ENCODE data around the gene PSMB7. TPM values are rescaled to one million over a fixed set of nuclear protein-coding genes. Genes with fewer than 3 reads are reported as not detected.

PSMB7 gene
- total RNA-seq, 1 donor from 2014 or later = 120 TPM

GRCh38 chr9:124351672-124352468 is 63.4 kb downstream of the PSMB7 start:
- Mint-ChIP-seq H3K4me3 (no peak overlapping the region), H3K27me3 (no peaks in the 10 kb centered on the region), H3K9me3 (no peaks in the 10 kb centered on the region), H3K4me1 (no peaks in the 10 kb centered on the region), H3K27ac (no peak overlapping the region), H3K36me3 (ENCODE audit: low read depth) (peaks cover 98% of the 10 kb centered on the region)
- DNase-seq (no peak), ATAC-seq (ENCODE audit: low read depth) (no peak)
- intact Hi-C loops (cut with micrococcal nuclease) = no loop called here
- CTCF ChIA-PET = no interaction called here
- TF ChIP-seq, protein P1, sequence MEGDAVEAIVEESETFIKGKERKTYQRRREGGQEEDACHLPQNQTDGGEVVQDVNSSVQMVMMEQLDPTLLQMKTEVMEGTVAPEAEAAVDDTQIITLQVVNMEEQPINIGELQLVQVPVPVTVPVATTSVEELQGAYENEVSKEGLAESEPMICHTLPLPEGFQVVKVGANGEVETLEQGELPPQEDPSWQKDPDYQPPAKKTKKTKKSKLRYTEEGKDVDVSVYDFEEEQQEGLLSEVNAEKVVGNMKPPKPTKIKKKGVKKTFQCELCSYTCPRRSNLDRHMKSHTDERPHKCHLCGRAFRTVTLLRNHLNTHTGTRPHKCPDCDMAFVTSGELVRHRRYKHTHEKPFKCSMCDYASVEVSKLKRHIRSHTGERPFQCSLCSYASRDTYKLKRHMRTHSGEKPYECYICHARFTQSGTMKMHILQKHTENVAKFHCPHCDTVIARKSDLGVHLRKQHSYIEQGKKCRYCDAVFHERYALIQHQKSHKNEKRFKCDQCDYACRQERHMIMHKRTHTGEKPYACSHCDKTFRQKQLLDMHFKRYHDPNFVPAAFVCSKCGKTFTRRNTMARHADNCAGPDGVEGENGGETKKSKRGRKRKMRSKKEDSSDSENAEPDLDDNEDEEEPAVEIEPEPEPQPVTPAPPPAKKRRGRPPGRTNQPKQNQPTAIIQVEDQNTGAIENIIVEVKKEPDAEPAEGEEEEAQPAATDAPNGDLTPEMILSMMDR (IDR thresholded peaks at IDR 0.05) = no peak
- POLR2A ChIA-PET = no interaction called here

GRCh38 chr9:124350494-124351263 is 64.6 kb downstream of the PSMB7 start:
- TF ChIP-seq, protein P1 (IDR thresholded peaks at IDR 0.05) = no peak
- no peak overlapping the region for H3K4me3 Mint-ChIP-seq

DNA sequence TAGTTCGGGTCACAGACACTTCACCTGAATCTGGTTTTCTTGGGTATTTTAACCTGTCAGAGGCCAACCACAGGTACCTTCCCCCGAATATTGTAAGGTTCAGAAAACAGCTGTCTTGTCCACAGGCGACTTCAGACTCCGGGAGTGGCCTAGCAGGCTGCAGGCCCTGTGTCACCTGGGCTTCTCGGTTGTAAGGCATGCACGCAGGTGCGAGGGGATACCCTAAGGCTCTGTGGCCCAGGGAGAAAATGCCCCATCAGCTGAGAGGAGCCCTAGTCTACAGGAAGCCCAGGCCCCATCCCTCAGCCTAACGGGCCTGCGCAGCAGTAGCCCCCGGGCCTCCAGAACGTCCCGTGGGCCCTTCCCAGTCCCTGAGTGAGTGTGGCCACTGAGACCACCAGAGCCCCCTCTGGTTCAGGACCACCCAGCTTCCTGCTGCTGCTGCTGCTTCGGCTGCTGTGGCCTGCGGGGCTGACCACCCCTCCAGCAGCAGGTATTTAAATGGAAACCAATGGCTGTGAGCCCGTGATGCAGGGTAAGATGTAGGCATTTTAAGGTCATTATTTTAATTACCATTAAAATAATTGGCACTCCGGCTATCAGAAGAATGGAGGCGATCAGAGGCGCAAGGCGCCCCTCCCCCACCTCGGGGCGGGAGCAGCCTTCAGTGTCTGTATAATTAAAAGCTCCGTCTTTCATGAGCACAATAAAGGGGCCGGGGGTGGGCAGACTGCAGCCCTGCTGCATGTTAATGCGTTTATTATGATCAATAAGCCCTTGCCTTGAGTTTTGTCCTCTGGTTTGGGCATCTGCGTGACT is 65.4 kb downstream of the PSMB7 start:
- Mint-ChIP-seq H3K27ac (no peak overlapping the region), H3K36me3 (ENCODE audit: low read depth) (peaks cover 92% of the 10 kb centered on the region), H3K4me1 (no peaks in the 10 kb centered on the region), H3K9me3 (no peaks in the 10 kb centered on the region), H3K27me3 (no peaks in the 10 kb centered on the region), H3K4me3 (no peak overlapping the region)
- peak; percentile 6 for DNase-seq
- no peak for ATAC-seq (ENCODE audit: low read depth)
- TF ChIP-seq, protein P1 (IDR thresholded peaks at IDR 0.05) = no peak
- intact Hi-C loops (cut with micrococcal nuclease) = no loop called here
- POLR2A ChIA-PET = interaction anchor here (0.8 to 1.3 kb wide), 2 partner anchors 133 to 283 kb away, joined by 7 to 13 read pairs; no protein-coding TSS in a partner anchor
- CTCF ChIA-PET = no interaction called here

More at GRCh38 chr9:124350494-124351263, 64.6 kb downstream of the PSMB7 start:
- intact Hi-C loops (cut with micrococcal nuclease) = no loop called here
- ChIA-PET POLR2A (no interaction called here), CTCF (no interaction called here)
- Mint-ChIP-seq H3K9me3 (no peaks in the 10 kb centered on the region), H3K27ac (no peak overlapping the region), H3K4me1 (no peaks in the 10 kb centered on the region), H3K27me3 (no peaks in the 10 kb centered on the region), H3K36me3 (ENCODE audit: low read depth) (peaks cover 92% of the 10 kb centered on the region)
- DNase-seq (peak; percentile 11), ATAC-seq (ENCODE audit: low read depth) (no peak)

DNA sequence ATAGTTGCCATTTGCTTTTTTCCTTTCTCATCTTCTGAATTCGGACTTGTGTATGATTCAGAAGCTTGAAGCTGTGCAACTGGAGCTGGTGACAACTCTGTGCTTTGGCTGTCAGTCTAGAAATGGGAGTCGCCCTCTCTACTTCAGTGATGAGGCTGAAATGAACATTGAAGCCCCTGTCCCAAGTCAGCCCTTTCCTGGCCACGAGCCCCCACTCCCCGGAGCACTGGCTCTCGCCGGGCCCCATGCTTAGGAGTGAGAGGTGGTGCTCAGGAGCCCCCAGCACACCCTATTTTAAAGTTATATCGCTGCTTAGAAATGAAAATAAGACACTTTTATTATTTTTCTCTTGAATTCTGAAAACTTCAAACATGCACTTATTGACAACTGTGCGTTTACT is 66.0 kb downstream of the PSMB7 start:
- no peaks in the 10 kb centered on the region for H3K9me3 Mint-ChIP-seq
- H3K4me1 Mint-ChIP-seq = no peaks in the 10 kb centered on the region
- no peak overlapping the region for H3K4me3 Mint-ChIP-seq
- ATAC-seq (ENCODE audit: low read depth) = no peak
- intact Hi-C loops (cut with micrococcal nuclease) = no loop called here
- peaks cover 91% of the 10 kb centered on the region for H3K36me3 Mint-ChIP-seq (ENCODE audit: low read depth)
- DNase-seq = no peak
- CTCF ChIA-PET = no interaction called here
- no peak overlapping the region for H3K27ac Mint-ChIP-seq
- TF ChIP-seq, protein P1 (IDR thresholded peaks at IDR 0.05) = no peak
- POLR2A ChIA-PET = interaction anchor here (0.8 to 1.3 kb wide), 2 partner anchors 132 to 282 kb away, joined by 7 to 13 read pairs; no protein-coding TSS in a partner anchor
- no peaks in the 10 kb centered on the region for H3K27me3 Mint-ChIP-seq

Measured in activated B cell treated with CpG ODN at 0.5 μM for 24 hours (primary cell).